ENCODE results near the gene SCO2. TPM values are rescaled to one million over a fixed set of nuclear protein-coding genes. Genes with fewer than 3 reads are reported as not detected.

Gene SCO2
- total RNA-seq, 1 donor from 2014 or later: 1.8 TPM

DNA sequence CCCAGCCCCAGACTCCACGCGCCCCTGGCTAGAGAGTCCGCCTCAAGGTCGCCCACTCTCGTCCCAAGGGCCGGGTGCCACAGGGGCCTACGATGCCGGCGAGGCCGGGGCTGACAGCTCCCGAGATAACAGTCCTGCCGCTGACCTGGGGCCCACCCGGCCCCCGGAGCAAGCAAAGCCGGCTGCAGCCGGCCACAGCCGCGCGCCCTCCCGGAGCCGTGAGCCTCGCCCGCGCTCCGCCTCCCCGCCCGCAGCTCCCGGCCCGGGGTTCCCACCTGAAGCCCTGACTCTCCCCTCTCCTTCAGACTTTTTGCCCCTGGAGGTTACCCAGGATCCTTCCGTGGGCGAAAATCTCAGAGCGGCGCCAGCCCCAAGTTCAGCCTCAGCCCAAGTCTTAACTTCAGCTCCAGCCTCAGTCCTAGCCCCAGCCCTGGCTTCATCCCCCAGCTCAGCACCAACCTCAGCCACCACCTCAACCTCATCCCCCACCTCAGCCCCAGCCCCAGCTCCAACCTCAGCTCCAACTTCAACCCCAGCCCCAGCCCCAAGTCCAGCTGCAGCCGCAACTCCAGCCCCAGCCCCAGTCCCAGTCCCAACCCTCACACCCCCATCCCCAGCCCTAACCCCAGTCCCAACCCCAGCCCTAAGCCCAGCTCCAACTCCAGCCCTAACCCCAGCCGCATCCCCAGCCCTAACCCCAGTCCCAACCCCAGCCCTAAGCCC is 22.0 kb upstream of the SCO2 start:
- Mint-ChIP-seq H3K27ac (ENCODE audit: unreplicated experiment) (no peak overlapping the region), H3K36me3 (ENCODE audit: low read depth, unreplicated experiment) (no peaks in the 10 kb centered on the region), H3K9me3 (ENCODE audit: unreplicated experiment) (no peaks in the 10 kb centered on the region), H3K27me3 (ENCODE audit: low read depth, unreplicated experiment) (peaks cover 33% of the 10 kb centered on the region), H3K4me1 (ENCODE audit: low read depth, unreplicated experiment) (peaks cover 5% of the 10 kb centered on the region), H3K4me3 (ENCODE audit: unreplicated experiment) (no peak overlapping the region)
- Histone ChIP-seq H3K36me3 (ENCODE audit: insufficient read depth, low read length) (no peaks in the 10 kb centered on the region), H3K27me3 (ENCODE audit: insufficient read depth, low read length) (peaks cover 26% of the 10 kb centered on the region), H4K20me1 (ENCODE audit: insufficient read depth, low read length) (no peaks in the 10 kb centered on the region), H3K4me1 (ENCODE audit: insufficient read depth, low read length) (no peaks in the 10 kb centered on the region), H3K27ac (ENCODE audit: low read depth, low read length) (no peak overlapping the region), H3K4me3 (ENCODE audit: insufficient read depth, low read depth, low read length) (no peak overlapping the region), H3K4me2 (ENCODE audit: low read length) (no peak overlapping the region), H3K9me3 (ENCODE audit: insufficient read depth, low read depth, low read length) (no peaks in the 10 kb centered on the region), H3K9ac (ENCODE audit: low read length) (no peak overlapping the region), H2AFZ (ENCODE audit: low read depth, low read length) (no peak overlapping the region), H3K79me2 (ENCODE audit: insufficient read depth, low read length) (no peaks in the 10 kb centered on the region)
- DNase-seq (ENCODE audit: low read depth): no peak
- no peak for FAIRE-seq
- TF ChIP-seq, protein P1, sequence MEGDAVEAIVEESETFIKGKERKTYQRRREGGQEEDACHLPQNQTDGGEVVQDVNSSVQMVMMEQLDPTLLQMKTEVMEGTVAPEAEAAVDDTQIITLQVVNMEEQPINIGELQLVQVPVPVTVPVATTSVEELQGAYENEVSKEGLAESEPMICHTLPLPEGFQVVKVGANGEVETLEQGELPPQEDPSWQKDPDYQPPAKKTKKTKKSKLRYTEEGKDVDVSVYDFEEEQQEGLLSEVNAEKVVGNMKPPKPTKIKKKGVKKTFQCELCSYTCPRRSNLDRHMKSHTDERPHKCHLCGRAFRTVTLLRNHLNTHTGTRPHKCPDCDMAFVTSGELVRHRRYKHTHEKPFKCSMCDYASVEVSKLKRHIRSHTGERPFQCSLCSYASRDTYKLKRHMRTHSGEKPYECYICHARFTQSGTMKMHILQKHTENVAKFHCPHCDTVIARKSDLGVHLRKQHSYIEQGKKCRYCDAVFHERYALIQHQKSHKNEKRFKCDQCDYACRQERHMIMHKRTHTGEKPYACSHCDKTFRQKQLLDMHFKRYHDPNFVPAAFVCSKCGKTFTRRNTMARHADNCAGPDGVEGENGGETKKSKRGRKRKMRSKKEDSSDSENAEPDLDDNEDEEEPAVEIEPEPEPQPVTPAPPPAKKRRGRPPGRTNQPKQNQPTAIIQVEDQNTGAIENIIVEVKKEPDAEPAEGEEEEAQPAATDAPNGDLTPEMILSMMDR (IDR thresholded peaks at IDR 0.05; ENCODE audit: insufficient read depth, low read depth, low read length): no peak
- TF ChIP-seq EZH2 (IDR thresholded peaks at IDR 0.05; ENCODE audit: insufficient read depth, low read length): peak; percentile 65

DNA sequence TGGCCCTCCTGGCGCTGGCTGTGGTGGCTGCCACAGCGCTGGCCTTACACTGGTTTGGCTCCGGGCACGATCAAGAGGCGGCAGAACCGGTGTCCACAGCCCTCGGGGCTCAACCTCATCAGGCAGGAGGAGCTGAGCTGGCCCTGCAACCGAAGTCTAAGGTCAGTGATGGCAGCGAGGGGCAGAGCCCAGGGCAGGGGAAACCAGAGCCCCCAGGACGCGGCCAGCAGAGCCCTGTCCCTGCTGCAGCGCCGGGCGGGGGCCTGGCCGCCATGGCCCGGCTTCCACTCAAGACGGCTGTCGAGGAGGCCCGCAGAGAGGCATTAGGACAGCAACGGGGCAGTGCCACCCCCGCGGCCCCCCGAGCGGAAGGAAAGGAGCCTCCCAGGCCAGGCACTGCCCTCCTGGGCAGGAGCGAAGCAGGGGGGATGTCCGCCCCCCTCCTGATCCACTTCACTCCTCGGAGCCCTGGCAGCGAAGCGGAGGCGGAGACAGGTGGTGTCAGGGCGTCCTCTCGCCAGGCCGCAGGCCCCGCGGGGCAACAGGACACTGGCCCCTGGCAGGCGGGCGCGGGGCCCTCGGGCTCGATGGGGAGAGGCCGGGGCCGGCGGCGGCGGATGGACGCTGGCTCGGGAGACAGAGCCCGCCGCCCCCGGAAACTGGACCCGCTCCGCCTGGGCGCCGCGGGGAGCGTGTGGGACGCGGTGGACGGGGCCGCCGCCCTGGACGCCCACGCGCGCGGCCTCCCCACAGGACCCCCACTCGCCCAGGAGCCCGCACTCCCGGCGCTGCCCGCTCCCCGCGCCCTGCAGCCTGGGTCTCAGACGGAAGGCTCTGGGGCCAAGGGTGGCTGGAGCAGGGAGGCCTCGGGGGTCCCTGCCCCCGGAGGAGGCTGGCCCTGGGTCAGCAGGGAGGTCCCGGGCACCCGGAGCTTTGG is 21.2 kb upstream of the SCO2 start:
- TF ChIP-seq, protein P1 (IDR thresholded peaks at IDR 0.05; ENCODE audit: insufficient read depth, low read depth, low read length): no peak
- TF ChIP-seq EZH2 (IDR thresholded peaks at IDR 0.05; ENCODE audit: insufficient read depth, low read length): no peak
- Histone ChIP-seq H3K27ac (ENCODE audit: low read depth, low read length) (no peak overlapping the region), H3K4me1 (ENCODE audit: insufficient read depth, low read length) (no peaks in the 10 kb centered on the region), H2AFZ (ENCODE audit: low read depth, low read length) (no peak overlapping the region), H3K4me3 (ENCODE audit: insufficient read depth, low read depth, low read length) (no peak overlapping the region), H3K4me2 (ENCODE audit: low read length) (no peak overlapping the region), H3K79me2 (ENCODE audit: insufficient read depth, low read length) (no peaks in the 10 kb centered on the region), H3K9me3 (ENCODE audit: insufficient read depth, low read depth, low read length) (no peaks in the 10 kb centered on the region), H4K20me1 (ENCODE audit: insufficient read depth, low read length) (no peaks in the 10 kb centered on the region), H3K9ac (ENCODE audit: low read length) (no peak overlapping the region), H3K36me3 (ENCODE audit: insufficient read depth, low read length) (no peaks in the 10 kb centered on the region), H3K27me3 (ENCODE audit: insufficient read depth, low read length) (peaks cover 24% of the 10 kb centered on the region)
- no peak for FAIRE-seq
- Mint-ChIP-seq H3K27ac (ENCODE audit: unreplicated experiment) (peak overlapping the region; percentile 53), H3K4me3 (ENCODE audit: unreplicated experiment) (no peak overlapping the region), H3K4me1 (ENCODE audit: low read depth, unreplicated experiment) (peaks cover 5% of the 10 kb centered on the region), H3K9me3 (ENCODE audit: unreplicated experiment) (no peaks in the 10 kb centered on the region), H3K27me3 (ENCODE audit: low read depth, unreplicated experiment) (peaks cover 29% of the 10 kb centered on the region), H3K36me3 (ENCODE audit: low read depth, unreplicated experiment) (no peaks in the 10 kb centered on the region)
- no peak for DNase-seq (ENCODE audit: low read depth)
